Lower leg skin (tissue), 4 donors: ENCODE data around the gene RPLP2. TPM values are rescaled to one million over a fixed set of nuclear protein-coding genes. Genes with fewer than 3 reads are reported as not detected.

ENCODE experiments used
- DNase-seq, 2 donors: peaks; one replicate each; pipeline ENCODE4 v3.0.0-alpha.2; 2019; ENCODE audit warnings: low spot score in 2 of 2
- H3K4me3 ChIP-seq: fragments of 200-600 bp; sonication (generic); 2 replicates; pipeline ENCODE4 v1.5.1; 2017; ENCODE audit warnings: mild to moderate bottlenecking, low read depth; ENCODE audit not compliant: poor library complexity, severe bottlenecking
- POLR2A ChIP-seq, 2 donors: fragments of 450-650 bp; IDR thresholded peaks; one replicate each; pipeline ENCODE4 v1.6.1; 2016 to 2017; ENCODE audit warnings: antibody characterized with exemption in 2 of 2, mild to moderate bottlenecking in 1 of 2, moderate library complexity in 1 of 2
- WGBS, 2 donors: methylation state at CpG; one replicate each; pipeline ENCODE4 v1.1.5; 2018; 5-methylcytosine and 5-hydroxymethylcytosine counted together
- intact Hi-C: fragments of 100-400 bp; cut with DNase I; formaldehyde crosslinking; loops from one replicate; pipeline ENCODE4 v1.15.0; 2023; ENCODE audit warnings: low total_unique reads
- total RNA-seq, 4 donors: library from RNA; depleted of rRNA; stranded (reverse); fragments of >200 nt; gene quantifications; one replicate each; pipeline ENCODE4 v1.1.0, GENCODE V29; 2016
- TF ChIP-seq, protein P1 (sequence below), 3 donors: fragments of 450-650 bp; IDR thresholded peaks; one replicate each; pipeline ENCODE4 v1.5.1; 2016; ENCODE audit warnings: antibody characterized with exemption in 3 of 3, mild to moderate bottlenecking in 3 of 3, moderate library complexity in 2 of 3

RPLP2 gene
- total RNA-seq, 4 donors from 2014 or later = 479 to 1,471 (median 745) TPM

DNA sequence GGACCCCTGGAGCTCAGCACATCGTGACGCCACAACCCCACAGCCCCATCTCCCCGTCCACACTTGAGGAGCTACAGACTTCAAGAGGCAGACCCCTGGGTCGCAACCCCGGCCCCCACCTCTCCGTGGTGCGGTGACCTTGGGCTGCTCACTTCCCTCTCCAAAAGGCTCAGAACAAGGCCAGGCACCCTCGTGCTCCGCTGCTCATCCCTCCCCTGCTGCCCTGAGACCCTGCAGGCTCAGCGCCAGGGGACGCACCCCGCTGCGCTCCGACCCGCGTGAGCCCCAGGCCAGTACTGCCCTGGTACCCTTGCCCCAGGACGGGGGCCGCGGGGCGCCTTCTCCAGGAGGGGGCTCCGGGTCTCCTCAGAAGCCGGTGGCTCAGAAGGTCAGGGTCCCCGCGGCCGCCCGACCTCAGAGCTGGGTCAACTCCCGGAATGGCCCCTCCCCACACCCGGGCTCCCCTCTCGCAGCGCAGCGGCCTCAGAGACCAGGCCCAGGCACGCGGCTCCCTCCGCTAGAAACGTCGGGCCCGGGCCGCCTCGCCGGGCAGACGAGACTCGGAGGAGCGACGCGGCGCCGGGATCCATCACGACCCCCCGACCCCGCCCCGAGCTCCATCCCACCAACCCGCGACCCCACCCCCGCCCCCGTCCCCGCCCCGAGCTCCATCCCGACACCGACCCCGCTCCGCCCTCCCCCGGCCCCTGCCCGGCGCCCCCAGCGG is 33.0 kb upstream of the RPLP2 start:
- TF ChIP-seq POLR2A (IDR thresholded peaks at IDR 0.05) = no peak
- TF ChIP-seq, protein P1, sequence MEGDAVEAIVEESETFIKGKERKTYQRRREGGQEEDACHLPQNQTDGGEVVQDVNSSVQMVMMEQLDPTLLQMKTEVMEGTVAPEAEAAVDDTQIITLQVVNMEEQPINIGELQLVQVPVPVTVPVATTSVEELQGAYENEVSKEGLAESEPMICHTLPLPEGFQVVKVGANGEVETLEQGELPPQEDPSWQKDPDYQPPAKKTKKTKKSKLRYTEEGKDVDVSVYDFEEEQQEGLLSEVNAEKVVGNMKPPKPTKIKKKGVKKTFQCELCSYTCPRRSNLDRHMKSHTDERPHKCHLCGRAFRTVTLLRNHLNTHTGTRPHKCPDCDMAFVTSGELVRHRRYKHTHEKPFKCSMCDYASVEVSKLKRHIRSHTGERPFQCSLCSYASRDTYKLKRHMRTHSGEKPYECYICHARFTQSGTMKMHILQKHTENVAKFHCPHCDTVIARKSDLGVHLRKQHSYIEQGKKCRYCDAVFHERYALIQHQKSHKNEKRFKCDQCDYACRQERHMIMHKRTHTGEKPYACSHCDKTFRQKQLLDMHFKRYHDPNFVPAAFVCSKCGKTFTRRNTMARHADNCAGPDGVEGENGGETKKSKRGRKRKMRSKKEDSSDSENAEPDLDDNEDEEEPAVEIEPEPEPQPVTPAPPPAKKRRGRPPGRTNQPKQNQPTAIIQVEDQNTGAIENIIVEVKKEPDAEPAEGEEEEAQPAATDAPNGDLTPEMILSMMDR (IDR thresholded peaks at IDR 0.05) = no peak
- DNase-seq = peak in 1 of 2 donors; percentile 90
- WGBS, 2 donors = 1% methylated on average over 13 to 20 of the region's 65 CpGs
- intact Hi-C loops = no loop called here
- H3K4me3 ChIP-seq = peak overlapping the region; percentile 87

DNA sequence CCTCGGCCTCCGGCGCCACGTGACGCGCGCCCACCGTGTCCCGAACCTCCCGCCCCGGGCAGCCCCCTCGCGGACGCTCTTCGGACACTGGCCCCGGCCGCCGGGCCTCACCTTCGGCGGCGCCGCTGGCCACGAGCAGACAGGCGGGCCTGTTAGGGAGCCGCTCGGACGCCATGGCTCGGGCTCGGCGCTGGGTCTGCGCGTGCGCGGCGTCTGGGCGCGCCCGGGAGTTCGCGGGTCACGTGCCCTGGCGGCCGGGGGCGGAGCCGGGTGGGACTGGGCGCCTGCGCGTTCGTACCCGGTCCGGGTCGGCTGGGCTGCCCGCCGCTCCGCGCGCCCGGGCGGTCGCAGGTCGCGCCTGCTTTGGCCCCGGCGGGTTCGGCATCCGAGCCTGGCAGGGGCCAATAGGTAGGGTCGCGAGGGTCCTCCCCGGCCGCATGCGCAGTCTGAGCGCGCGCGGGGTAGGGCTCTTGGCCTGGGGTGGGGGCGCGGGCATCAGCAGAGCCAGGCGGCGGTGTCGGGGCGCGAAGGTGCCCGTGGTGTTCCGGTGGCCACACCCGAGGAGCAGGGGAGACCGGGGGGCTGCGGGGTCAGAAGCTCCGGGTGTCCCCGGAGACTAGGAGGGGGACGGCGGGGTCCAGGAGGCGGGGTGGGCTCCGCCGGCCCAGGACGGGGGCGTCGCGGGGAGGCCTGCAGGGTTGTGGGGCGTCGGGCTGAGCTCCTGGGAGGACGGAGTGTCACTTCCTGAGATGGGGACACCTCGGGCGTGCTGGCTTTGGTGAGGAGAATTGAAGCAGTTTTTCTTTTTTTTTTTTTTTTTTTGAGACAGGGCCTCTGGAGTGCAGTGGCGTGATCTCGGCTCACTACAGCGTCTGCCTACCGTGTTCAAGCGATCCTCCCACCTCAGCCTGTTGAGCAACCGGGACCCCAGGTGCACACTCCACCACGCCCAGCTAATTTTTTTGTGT is 32.2 kb upstream of the RPLP2 start, which contains the start of gene GATD1:
GATD1 (minus strand) TSS at position 200 of the 968 bp plus-strand sequence; CDS start at position 175, 25 bp downstream.
- intact Hi-C loops = no loop called here
- WGBS, 2 donors = 2 to 3% methylated on average over 29 to 54 of the region's 110 CpGs
- H3K4me3 ChIP-seq = peak within 1 kb of the TSS; percentile 87
- TF ChIP-seq POLR2A (IDR thresholded peaks at IDR 0.05) = peak in 1 of 2 donors; percentile 14
- TF ChIP-seq, protein P1 (IDR thresholded peaks at IDR 0.05) = no peak
- DNase-seq = peak; percentile 89 to 98

DNA sequence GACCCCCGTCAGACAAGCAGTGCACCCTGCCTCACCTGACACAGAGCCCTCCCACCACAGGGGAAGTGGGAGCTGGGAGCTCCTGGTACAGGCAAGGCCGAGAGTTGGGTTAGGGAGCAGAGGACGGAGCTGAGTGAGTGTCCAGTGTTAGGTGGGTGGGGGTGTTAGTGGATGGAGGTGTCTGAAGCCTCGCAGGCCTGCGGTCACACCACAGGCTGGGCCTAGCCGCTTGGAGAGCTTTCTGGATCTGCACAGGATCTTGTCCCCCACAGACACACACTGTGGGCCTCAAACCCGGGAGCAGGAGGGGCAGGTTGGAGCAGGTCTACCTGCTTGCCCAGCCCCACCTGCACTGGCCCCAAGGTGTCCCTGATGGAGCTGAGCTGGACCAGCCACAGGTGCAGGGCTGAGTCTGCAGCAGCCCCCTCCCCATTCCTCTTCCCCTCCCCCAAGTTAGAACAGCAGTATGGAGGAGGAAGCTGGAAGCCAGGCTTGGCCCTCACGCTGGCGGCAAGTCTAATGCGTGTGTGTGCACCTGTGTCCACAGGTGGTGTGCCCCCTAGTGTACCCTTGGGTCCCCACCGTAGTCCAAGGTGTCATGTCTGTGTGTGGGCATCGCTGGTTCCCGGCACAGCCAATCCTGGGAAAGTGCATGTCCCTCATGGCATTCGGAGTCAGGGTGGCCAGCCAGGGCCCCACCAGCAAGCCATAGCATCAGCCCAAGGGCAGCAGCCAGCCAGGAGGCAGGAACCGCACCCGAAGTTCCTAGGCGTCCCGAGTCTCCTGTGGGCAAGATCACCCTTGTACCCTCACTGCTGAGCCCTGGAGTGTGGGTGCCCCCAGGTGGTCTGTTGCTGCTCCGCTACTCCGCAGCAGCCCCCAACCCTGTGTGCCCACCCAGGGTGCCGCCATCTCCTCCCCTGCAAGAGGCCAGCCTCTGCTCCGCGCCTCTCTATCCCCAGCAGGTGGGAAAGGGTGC is 30.5 kb upstream of the RPLP2 start:
- TF ChIP-seq POLR2A (IDR thresholded peaks at IDR 0.05) = no peak
- TF ChIP-seq, protein P1 (IDR thresholded peaks at IDR 0.05) = no peak
- WGBS, 2 donors = 89 to 93% methylated on average over 21 to 23 of the region's 23 CpGs
- intact Hi-C loops = no loop called here
- DNase-seq = no peak
- H3K4me3 ChIP-seq = no peak overlapping the region

DNA sequence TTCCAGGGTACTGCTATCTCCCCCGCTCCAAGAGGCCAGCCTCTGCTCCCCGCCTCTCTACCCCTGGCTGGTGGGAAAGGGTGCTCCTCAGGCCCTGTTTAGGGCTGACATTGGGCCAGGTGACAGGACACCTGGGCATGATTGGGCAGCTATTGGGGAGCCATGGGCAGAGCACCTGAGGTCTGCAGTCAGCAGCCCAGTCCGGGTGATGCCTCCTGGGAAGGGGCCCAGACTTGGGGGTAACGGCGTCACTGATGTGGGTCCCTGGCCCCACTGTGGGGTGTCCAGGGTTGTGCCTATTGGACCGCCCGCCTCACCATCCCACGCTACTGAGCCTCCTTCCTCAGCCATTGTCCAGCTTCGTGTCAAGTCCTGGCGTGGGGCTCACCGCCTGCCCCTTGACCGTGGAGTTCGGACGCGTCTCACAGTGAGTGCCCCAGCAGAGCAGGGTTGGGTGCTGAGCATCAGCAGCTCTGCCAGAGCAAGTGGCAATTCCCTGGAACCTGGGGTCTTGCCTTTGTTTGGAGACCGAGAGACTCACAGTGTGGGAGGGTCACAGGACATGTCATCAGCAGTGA is 29.7 kb upstream of the RPLP2 start:
- intact Hi-C loops = no loop called here
- DNase-seq = no peak
- TF ChIP-seq POLR2A (IDR thresholded peaks at IDR 0.05) = no peak
- TF ChIP-seq, protein P1 (IDR thresholded peaks at IDR 0.05) = no peak
- 95 to 96% methylated on average over 16 of the region's 16 CpGs for WGBS, 2 donors
- no peak overlapping the region for H3K4me3 ChIP-seq
